ENCODE measurements around the gene KRTAP10-9.
A peak's percentile ranks its signal among the peaks of the same experiment; 100 is the strongest.

Gene KRTAP10-9

GRCh38 chr21:44626673-44627143 lies at the start of gene KRTAP10-9:
Gene KRTAP10-9 (plus strand): TSS chr21:44627093. CDS start chr21:44627172, 79 bp downstream.
- no peak for DNase-seq

- peak; percentile 10 for DNase-seq
Observed at GRCh38 chr21:44578371-44579055, 48.4 kb upstream of the KRTAP10-9 start.

- DNase-seq, result peak; percentile 8
Observed at GRCh38 chr21:44579056-44579832, 47.6 kb upstream of the KRTAP10-9 start.

GRCh38 chr21:44579833-44580144 lies 47.1 kb upstream of the KRTAP10-9 start:
- peak; percentile 17 for DNase-seq

- DNase-seq, result peak; percentile 14
Observed at GRCh38 chr21:44580231-44580821, 46.6 kb upstream of the KRTAP10-9 start, which contains the start of gene KRTAP10-5. Gene KRTAP10-5 (minus strand): TSS chr21:44580604. CDS start chr21:44580578, 26 bp downstream.

GRCh38 chr21:44581158-44581557 lies 45.7 kb upstream of the KRTAP10-9 start:
- no peak for DNase-seq

- no peak for DNase-seq
Observed at GRCh38 chr21:44582055-44582454, 44.8 kb upstream of the KRTAP10-9 start.

- peak; percentile 18 for DNase-seq
Observed at GRCh38 chr21:44583089-44583799, 43.6 kb upstream of the KRTAP10-9 start.

GRCh38 chr21:44583800-44584147 lies 43.1 kb upstream of the KRTAP10-9 start:
- DNase-seq, result no peak

GRCh38 chr21:44585892-44586291 lies 41.0 kb upstream of the KRTAP10-9 start:
- DNase-seq, result no peak

GRCh38 chr21:44589094-44589493 lies 37.8 kb upstream of the KRTAP10-9 start:
- DNase-seq, result no peak

- peak; percentile 4 for DNase-seq
Observed at GRCh38 chr21:44589586-44590305, 37.1 kb upstream of the KRTAP10-9 start.

GRCh38 chr21:44590311-44590721 lies 36.6 kb upstream of the KRTAP10-9 start:
- peak; percentile 21 for DNase-seq

GRCh38 chr21:44590897-44591800 lies 35.7 kb upstream of the KRTAP10-9 start:
- DNase-seq, result peak; percentile 11

GRCh38 chr21:44591801-44592130 lies 35.1 kb upstream of the KRTAP10-9 start:
- peak; percentile 16 for DNase-seq

GRCh38 chr21:44592446-44593311 lies 34.2 kb upstream of the KRTAP10-9 start, which contains the start of gene KRTAP10-6:
Gene KRTAP10-6 (minus strand): TSS chr21:44592505. CDS start chr21:44592484, 21 bp downstream.
- peak; percentile 16 for DNase-seq

GRCh38 chr21:44593598-44594405 lies 33.1 kb upstream of the KRTAP10-9 start:
- DNase-seq, result peak; percentile 14

GRCh38 chr21:44594406-44594916 lies 32.4 kb upstream of the KRTAP10-9 start:
- peak; percentile 10 for DNase-seq

GRCh38 chr21:44595524-44595923 lies 31.4 kb upstream of the KRTAP10-9 start:
- no peak for DNase-seq
